Measurements from ENCODE around the gene GUCY2C. TPM values are rescaled to one million over a fixed set of nuclear protein-coding genes. Genes with fewer than 3 reads are reported as not detected.

GUCY2C gene
- total and polyA plus RNA-seq, 2 donors (not counting 1 experiment from before 2014, with no cell fraction given): 0.28 to 0.37 TPM

DNA sequence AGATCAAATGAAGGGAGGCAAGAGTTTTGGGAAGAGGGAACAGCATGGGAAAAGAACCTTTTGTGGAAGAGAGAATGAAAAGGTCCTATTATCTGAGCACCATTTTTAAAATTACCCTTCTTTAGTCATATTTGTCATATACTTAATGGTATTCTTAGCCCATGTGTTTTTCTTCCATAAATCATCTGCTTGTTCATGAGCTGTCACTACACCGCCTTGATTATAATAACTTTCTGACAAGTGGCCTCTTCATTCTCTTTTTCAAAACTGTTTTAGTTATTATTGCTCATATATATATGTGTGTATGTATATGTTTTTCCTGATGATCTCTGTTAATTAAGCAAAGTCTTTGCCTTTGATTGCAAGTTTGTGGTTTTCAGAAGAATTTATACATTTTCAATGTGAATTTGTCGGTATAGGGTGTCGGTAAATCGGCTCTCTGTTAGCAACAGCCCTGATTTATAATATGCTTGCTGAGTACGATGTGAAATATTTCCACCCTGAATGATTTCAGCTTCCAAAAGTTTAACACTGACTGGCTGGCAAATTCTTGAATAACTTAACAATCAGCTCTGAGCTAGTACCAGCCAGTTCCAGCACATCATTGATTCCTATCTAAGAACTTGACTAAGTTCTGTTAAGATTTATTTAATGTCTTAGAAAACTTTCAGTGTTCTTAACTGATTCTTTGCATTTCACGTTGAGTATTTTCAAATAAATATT lies 49.2 kb downstream of the GUCY2C start:
- ChIA-PET POLR2A (interaction anchor here (0.7 kb wide), 1 partner anchor 64 kb away, joined by 3 read pairs; no protein-coding TSS in a partner anchor), CTCF (interaction anchor here (0.6 kb wide), 1 partner anchor 425 kb away, joined by 3 read pairs; no protein-coding TSS in a partner anchor)
- ATAC-seq (ENCODE audit: low read depth): no peak
- Mint-ChIP-seq H3K27ac (no peak overlapping the region), H3K4me3 (no peak overlapping the region), H3K4me1 (peaks cover 16% of the 10 kb centered on the region), H3K27me3 (peaks cover 3% of the 10 kb centered on the region), H3K9me3 (ENCODE audit: insufficient read depth) (no peaks in the 10 kb centered on the region)
- H4K20me1 ChIP-seq (ENCODE audit: control insufficient read depth, insufficient read depth, low read length, poor library complexity, severe bottlenecking): no peaks in the 10 kb centered on the region
- H3K79me2 ChIP-seq (ENCODE audit: control insufficient read depth, insufficient read depth, low read length): no peaks in the 10 kb centered on the region
- no peaks in the 10 kb centered on the region for H3K9me3 ChIP-seq (ENCODE audit: control extremely low read depth in 1 of 3, control insufficient read depth in 2 of 3, insufficient read depth in 1 of 3, low read length in 2 of 3)
- H3K9ac ChIP-seq (ENCODE audit: low read length): no peak overlapping the region
- no peak overlapping the region for H2AFZ ChIP-seq (ENCODE audit: insufficient read depth, low read depth, low read length, poor library complexity, severe bottlenecking)
- H3K27ac ChIP-seq (ENCODE audit: low read length in 2 of 2): no peak overlapping the region
- no peaks in the 10 kb centered on the region for H3K36me3 ChIP-seq (replicated peaks in 1 of 2; ENCODE audit: control extremely low read depth in 1 of 2, control insufficient read depth in 1 of 2, extremely low read depth in 1 of 2, insufficient read depth in 2 of 2, low read length in 1 of 2)
- peaks cover 15 to 17% of the 10 kb centered on the region in 2 donors for H3K4me1 ChIP-seq (ENCODE audit: control insufficient read depth in 2 of 2, insufficient read depth in 2 of 2, low read length in 2 of 2)
- H3K27me3 ChIP-seq (replicated peaks in 1 of 4; ENCODE audit: control extremely low read depth in 1 of 4, control insufficient read depth in 3 of 4, insufficient read depth in 4 of 4, low read length in 3 of 4): no peaks in the 10 kb centered on the region
- TF ChIP-seq CTCF (IDR thresholded peaks at IDR 0.05): no peak
- TF ChIP-seq EZH2 (IDR thresholded peaks at IDR 0.05; ENCODE audit: borderline replicate concordance, insufficient read depth, low read depth, low read length, poor library complexity, severe bottlenecking): no peak
- no peak overlapping the region for H3K4me3 ChIP-seq (ENCODE audit: control extremely low read depth in 1 of 5, extremely low read depth in 1 of 5, insufficient read depth in 1 of 5, low read depth in 2 of 5, low read length in 4 of 5)
- WGBS (ENCODE audit: insufficient coverage): 100% methylated on average over 2 of the region's 6 CpGs
- DNase-seq: no peak
- H3K4me2 ChIP-seq (replicated peaks; ENCODE audit: low read depth, low read length, poor library complexity, severe bottlenecking): no peak overlapping the region
- intact Hi-C loops (cut with micrococcal nuclease): no loop called here

DNA sequence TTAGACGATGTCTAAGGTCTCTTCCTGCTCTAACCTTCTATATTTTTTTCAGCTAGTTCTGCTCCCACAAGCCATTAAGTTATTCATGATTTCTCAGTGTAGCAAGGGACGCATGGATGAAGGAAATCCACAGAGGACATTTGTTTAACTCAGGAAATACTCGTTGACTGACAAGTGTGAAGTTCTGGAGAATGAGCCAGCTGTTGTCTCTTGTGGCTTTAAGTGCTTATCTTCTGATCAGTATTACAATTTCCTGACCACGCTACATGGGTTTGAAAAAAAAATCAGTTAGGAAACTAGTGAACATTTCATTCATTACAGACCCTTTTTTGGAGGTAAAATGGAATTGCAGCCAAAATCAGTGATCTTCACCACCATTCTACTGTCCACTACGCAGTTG lies 53.1 kb downstream of the GUCY2C start:
- no peaks in the 10 kb centered on the region for H3K9me3 Mint-ChIP-seq (ENCODE audit: insufficient read depth)
- intact Hi-C loops (cut with micrococcal nuclease): loop anchor here (2.0 kb wide), 1 partner anchor 22 kb away; no protein-coding TSS in a partner anchor
- peak overlapping the region; percentile 70 for H3K4me3 Mint-ChIP-seq
- Histone ChIP-seq H3K27me3 (replicated peaks in 1 of 4; ENCODE audit: control extremely low read depth in 1 of 4, control insufficient read depth in 3 of 4, insufficient read depth in 4 of 4, low read length in 3 of 4) (no peaks in the 10 kb centered on the region), H3K79me2 (ENCODE audit: control insufficient read depth, insufficient read depth, low read length) (no peaks in the 10 kb centered on the region), H3K4me1 (ENCODE audit: control insufficient read depth in 2 of 2, insufficient read depth in 2 of 2, low read length in 2 of 2) (peaks cover 15 to 17% of the 10 kb centered on the region in 2 donors), H3K4me3 (ENCODE audit: control extremely low read depth in 1 of 5, extremely low read depth in 1 of 5, insufficient read depth in 1 of 5, low read depth in 2 of 5, low read length in 4 of 5) (no peak overlapping the region), H3K9me3 (ENCODE audit: control extremely low read depth in 1 of 3, control insufficient read depth in 2 of 3, insufficient read depth in 1 of 3, low read length in 2 of 3) (no peaks in the 10 kb centered on the region), H3K9ac (ENCODE audit: low read length) (no peak overlapping the region), H3K27ac (ENCODE audit: low read length in 2 of 2) (no peak overlapping the region), H2AFZ (ENCODE audit: insufficient read depth, low read depth, low read length, poor library complexity, severe bottlenecking) (no peak overlapping the region), H3K4me2 (replicated peaks; ENCODE audit: low read depth, low read length, poor library complexity, severe bottlenecking) (peak overlapping the region; percentile 71), H4K20me1 (ENCODE audit: control insufficient read depth, insufficient read depth, low read length, poor library complexity, severe bottlenecking) (no peaks in the 10 kb centered on the region), H3K36me3 (replicated peaks in 1 of 2; ENCODE audit: control extremely low read depth in 1 of 2, control insufficient read depth in 1 of 2, extremely low read depth in 1 of 2, insufficient read depth in 2 of 2, low read length in 1 of 2) (no peaks in the 10 kb centered on the region)
- peaks cover 16% of the 10 kb centered on the region for H3K4me1 Mint-ChIP-seq
- peaks cover 5% of the 10 kb centered on the region for H3K27me3 Mint-ChIP-seq
- no peak overlapping the region for H3K27ac Mint-ChIP-seq
- ATAC-seq (ENCODE audit: low read depth) (no peak), DNase-seq (no peak)
- no peak for TF ChIP-seq CTCF (IDR thresholded peaks at IDR 0.05)
- TF ChIP-seq EZH2 (IDR thresholded peaks at IDR 0.05; ENCODE audit: borderline replicate concordance, insufficient read depth, low read depth, low read length, poor library complexity, severe bottlenecking): no peak
- no CpG with 5 or more reads among the region's 5 CpGs for WGBS (ENCODE audit: insufficient coverage)
- ChIA-PET POLR2A (interaction anchor here (0.6 kb wide), 2 partner anchors 22 to 25 kb away, joined by 5 to 7 read pairs; no protein-coding TSS in a partner anchor), CTCF (interaction anchor here (0.5 to 2.3 kb wide), 3 partner anchors 14 to 169 kb away, joined by 3 to 7 read pairs (median 7); no protein-coding TSS in a partner anchor)
